GM12878 (cell line): ENCODE results near the gene ASCC1. TPM values are rescaled to one million over a fixed set of nuclear protein-coding genes. Genes with fewer than 3 reads are reported as not detected.
A peak's percentile ranks its signal among the peaks of the same experiment; 100 is the strongest.

Experiments
- ASH2L ChIP-seq: fragments of 300-600, 200-600 bp; sonication (generic); IDR thresholded peaks from 2 replicates; pipeline ENCODE4 v1.6.1; 2017; ENCODE audit warnings: low read depth, mild to moderate bottlenecking, borderline replicate concordance
- ESRRA ChIP-seq: IDR thresholded peaks from 2 replicates; pipeline ENCODE4 v1.6.1; 2012; ENCODE audit warnings: mild to moderate bottlenecking, low read length, improper control_type of control experiment
- FOS ChIP-seq: IDR thresholded peaks from 3 replicates; pipeline ENCODE4 v1.6.1; 2011; ENCODE audit warnings: borderline replicate concordance; ENCODE audit not compliant: insufficient read length; ENCODE audit errors: extremely low read depth
- GABPA ChIP-seq: IDR thresholded peaks from 2 replicates; pipeline ENCODE4 v1.6.1; 2014; ENCODE audit warnings: antibody characterized with exemption, low read depth, mild to moderate bottlenecking, inconsistent platforms
- HDGF ChIP-seq: fragments of 450-650 bp; IDR thresholded peaks from 2 replicates; pipeline ENCODE4 v1.6.1; 2016; ENCODE audit warnings: antibody characterized with exemption
- NFIC ChIP-seq: IDR thresholded peaks from 2 replicates; pipeline ENCODE4 v1.6.1; 2012; ENCODE audit warnings: low read depth, mild to moderate bottlenecking, inconsistent platforms, low read length, moderate library complexity
- NR2C1 ChIP-seq: fragments of 450-650 bp; IDR thresholded peaks from 2 replicates; pipeline ENCODE4 v1.6.1; 2017; ENCODE audit warnings: antibody characterized with exemption, mild to moderate bottlenecking, moderate library complexity
- NR2C2 ChIP-seq: IDR thresholded peaks from 2 replicates; pipeline ENCODE4 v1.6.1; 2011; ENCODE audit warnings: borderline replicate concordance, low read depth; ENCODE audit not compliant: control insufficient read depth, insufficient read length
- PAX5 ChIP-seq: IDR thresholded peaks from 2 replicates; pipeline ENCODE4 v1.6.1; 2011; ENCODE audit warnings: low read depth, low read length, borderline replicate concordance
- RCOR1 ChIP-seq: conservative IDR thresholded peaks from 2 replicates; pipeline ENCODE4 v1.6.1; 2012; ENCODE audit warnings: low read depth, low read length, improper control_type of control experiment
- RELB ChIP-seq: fragments of 450-650 bp; IDR thresholded peaks from 2 replicates; pipeline ENCODE4 v1.6.1; 2017; ENCODE audit warnings: low read depth, mild to moderate bottlenecking, moderate library complexity
- SIN3A ChIP-seq: IDR thresholded peaks from 2 replicates; pipeline ENCODE4 v1.6.1; 2012; ENCODE audit warnings: low read depth, low read length, improper control_type of control experiment
- SMARCA5 ChIP-seq: fragments of 450-650 bp; IDR thresholded peaks from 2 replicates; pipeline ENCODE4 v1.6.1; 2017; ENCODE audit warnings: mild to moderate bottlenecking
- TBL1XR1 ChIP-seq: IDR thresholded peaks from 2 replicates; pipeline ENCODE4 v1.6.1; 2012; ENCODE audit warnings: low read depth, low read length, improper control_type of control experiment
- TCF7 ChIP-seq: IDR thresholded peaks from 2 replicates; pipeline ENCODE4 v1.6.1; 2014; ENCODE audit warnings: antibody characterized with exemption, borderline replicate concordance
- USF2 ChIP-seq: IDR thresholded peaks from 2 replicates; pipeline ENCODE4 v1.6.1; 2011; ENCODE audit warnings: low read depth, low read length, improper control_type of control experiment, borderline replicate concordance
- ZNF384 ChIP-seq: IDR thresholded peaks from 2 replicates; pipeline ENCODE4 v1.6.1; 2012; ENCODE audit warnings: low read depth, mild to moderate bottlenecking, low read length, improper control_type of control experiment, borderline replicate concordance
- ZSCAN29 ChIP-seq: fragments of 450-650 bp; IDR thresholded peaks from 2 replicates; pipeline ENCODE4 v1.6.1; 2017; ENCODE audit warnings: mild to moderate bottlenecking, moderate library complexity
- ZZZ3 ChIP-seq: IDR thresholded peaks from 2 replicates; pipeline ENCODE4 v1.6.1; 2011; ENCODE audit warnings: low read depth; ENCODE audit not compliant: control insufficient read depth, insufficient read length
- polyA plus RNA-seq, 11 experiments: library from polyadenylated mRNA; depleted of rRNA in 4 of 11; unstranded in 6 of 11; stranded (reverse) in 5 of 11; fragments of >200 nt; fragmentation: Nextera tagmentation in 4 of 11; fragmentation: Illumina TruSeq in 1 of 11; extraction: Ambion mirVana in 4 of 11; extraction: Trizol in 1 of 11; gene quantifications; 1 replicate in 1 of 11; 2 replicates in 10 of 11; pipeline versions ENCODE4 v1.2.1 to v1.2.3, GENCODE V29; 2011 to 2016; ENCODE audit warnings: inconsistent platforms in 2 of 11, missing spikeins in 2 of 11, low read depth in 1 of 11
- total RNA-seq, 4 experiments: library from RNA; depleted of rRNA in 3 of 4; stranded (reverse); fragments of >200 nt in 3 of 4; fragmentation: Illumina TruSeq in 1 of 4; extraction: Trizol in 1 of 4; gene quantifications; 2 replicates each; pipeline versions ENCODE4 v1.2.1 to v1.2.3, GENCODE V29; 2013 to 2021
- TF ChIP-seq, protein P1 (sequence below), 3 experiments: IDR thresholded peaks in 2 of 3; conservative IDR thresholded peaks in 1 of 3; 2 replicates each; pipeline ENCODE4 v1.5.1; 2011; ENCODE audit warnings: low read depth in 3 of 3, low read length in 3 of 3, mild to moderate bottlenecking in 3 of 3, control low read depth in 2 of 3, moderate library complexity in 2 of 3, inconsistent platforms in 1 of 3, mixed read lengths in 1 of 3; ENCODE audit not compliant: control insufficient read depth in 2 of 3, insufficient read depth in 1 of 3; ENCODE audit errors: extremely low read depth in 1 of 3
- TF ChIP-seq, protein P2 (sequence below): IDR thresholded peaks from 2 replicates; pipeline ENCODE4 v1.6.1; 2011; ENCODE audit warnings: low read depth, mild to moderate bottlenecking, low read length, moderate library complexity, borderline replicate concordance; ENCODE audit errors: extremely low read depth
- TF ChIP-seq, protein P3 (sequence below): fragments of 450-650 bp; IDR thresholded peaks from 2 replicates; pipeline ENCODE4 v1.6.1; 2017; ENCODE audit warnings: mild to moderate bottlenecking, moderate library complexity

The ASCC1 gene
- total and polyA plus RNA-seq, 10 of the 15 experiments (the other 5 are each of a cell fraction or from before 2014, with no cell fraction given): 23.3 to 80.6 (median 42.8) TPM

DNA sequence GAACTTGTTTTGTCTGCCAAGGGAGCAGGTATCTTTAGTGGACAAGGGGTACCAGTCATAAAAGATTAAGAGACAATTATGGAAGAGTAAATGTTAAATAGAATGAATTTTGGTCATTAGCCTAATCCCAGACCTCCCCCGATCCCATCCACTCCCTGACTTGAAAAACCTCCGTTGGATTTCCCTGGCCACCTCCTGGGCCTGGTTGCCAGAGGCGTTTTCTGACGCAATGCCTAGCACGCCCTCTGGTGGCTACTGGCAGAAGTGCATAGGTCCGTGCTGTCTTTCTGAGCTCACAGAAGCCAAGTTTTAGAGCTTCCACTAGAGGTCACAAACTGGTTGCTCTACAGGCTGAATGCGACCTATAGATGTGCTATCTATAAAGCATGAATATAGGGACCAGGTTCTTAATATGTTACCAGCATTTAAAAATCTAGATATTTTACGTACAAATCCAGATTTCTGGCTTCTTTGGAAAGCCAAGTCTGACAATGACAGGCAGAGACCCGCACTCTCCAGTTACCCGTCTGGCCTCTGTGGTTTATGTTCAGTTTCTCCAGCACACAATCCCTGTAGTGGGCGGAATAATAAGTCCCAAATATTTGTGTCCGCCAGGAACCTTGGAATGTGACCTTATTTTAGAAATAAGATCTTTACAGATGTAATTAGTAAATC lies 167.5 kb downstream of the ASCC1 start (continued):
- TF ChIP-seq, protein P1, sequence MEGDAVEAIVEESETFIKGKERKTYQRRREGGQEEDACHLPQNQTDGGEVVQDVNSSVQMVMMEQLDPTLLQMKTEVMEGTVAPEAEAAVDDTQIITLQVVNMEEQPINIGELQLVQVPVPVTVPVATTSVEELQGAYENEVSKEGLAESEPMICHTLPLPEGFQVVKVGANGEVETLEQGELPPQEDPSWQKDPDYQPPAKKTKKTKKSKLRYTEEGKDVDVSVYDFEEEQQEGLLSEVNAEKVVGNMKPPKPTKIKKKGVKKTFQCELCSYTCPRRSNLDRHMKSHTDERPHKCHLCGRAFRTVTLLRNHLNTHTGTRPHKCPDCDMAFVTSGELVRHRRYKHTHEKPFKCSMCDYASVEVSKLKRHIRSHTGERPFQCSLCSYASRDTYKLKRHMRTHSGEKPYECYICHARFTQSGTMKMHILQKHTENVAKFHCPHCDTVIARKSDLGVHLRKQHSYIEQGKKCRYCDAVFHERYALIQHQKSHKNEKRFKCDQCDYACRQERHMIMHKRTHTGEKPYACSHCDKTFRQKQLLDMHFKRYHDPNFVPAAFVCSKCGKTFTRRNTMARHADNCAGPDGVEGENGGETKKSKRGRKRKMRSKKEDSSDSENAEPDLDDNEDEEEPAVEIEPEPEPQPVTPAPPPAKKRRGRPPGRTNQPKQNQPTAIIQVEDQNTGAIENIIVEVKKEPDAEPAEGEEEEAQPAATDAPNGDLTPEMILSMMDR (IDR thresholded peaks at IDR 0.05 in 2 of 3, conservative IDR thresholded peaks at IDR 0.05 in 1 of 3; ENCODE audit: control insufficient read depth in 2 of 3, extremely low read depth in 1 of 3, insufficient read depth in 1 of 3, low read depth in 3 of 3, low read length in 3 of 3): peak; percentile 99 to 100 (median 99); a peak in 5 of 6 replicates
- TF ChIP-seq PAX5: no peak
- no peak for TF ChIP-seq NR2C1
- no peak for TF ChIP-seq TBL1XR1
- no peak for TF ChIP-seq ASH2L
- no peak for TF ChIP-seq ZNF384
- TF ChIP-seq TCF7: no peak
- TF ChIP-seq SIN3A: no peak
- TF ChIP-seq HDGF: no peak
- no peak for TF ChIP-seq FOS
- no peak for TF ChIP-seq USF2
- TF ChIP-seq NR2C2: no peak
- peak; percentile 67; the same call in 1 of the 2 replicates for TF ChIP-seq SMARCA5
- TF ChIP-seq GABPA: no peak
- no peak for TF ChIP-seq ZZZ3
- TF ChIP-seq, protein P2, sequence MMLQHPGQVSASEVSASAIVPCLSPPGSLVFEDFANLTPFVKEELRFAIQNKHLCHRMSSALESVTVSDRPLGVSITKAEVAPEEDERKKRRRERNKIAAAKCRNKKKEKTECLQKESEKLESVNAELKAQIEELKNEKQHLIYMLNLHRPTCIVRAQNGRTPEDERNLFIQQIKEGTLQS: no peak
- TF ChIP-seq, protein P3, sequence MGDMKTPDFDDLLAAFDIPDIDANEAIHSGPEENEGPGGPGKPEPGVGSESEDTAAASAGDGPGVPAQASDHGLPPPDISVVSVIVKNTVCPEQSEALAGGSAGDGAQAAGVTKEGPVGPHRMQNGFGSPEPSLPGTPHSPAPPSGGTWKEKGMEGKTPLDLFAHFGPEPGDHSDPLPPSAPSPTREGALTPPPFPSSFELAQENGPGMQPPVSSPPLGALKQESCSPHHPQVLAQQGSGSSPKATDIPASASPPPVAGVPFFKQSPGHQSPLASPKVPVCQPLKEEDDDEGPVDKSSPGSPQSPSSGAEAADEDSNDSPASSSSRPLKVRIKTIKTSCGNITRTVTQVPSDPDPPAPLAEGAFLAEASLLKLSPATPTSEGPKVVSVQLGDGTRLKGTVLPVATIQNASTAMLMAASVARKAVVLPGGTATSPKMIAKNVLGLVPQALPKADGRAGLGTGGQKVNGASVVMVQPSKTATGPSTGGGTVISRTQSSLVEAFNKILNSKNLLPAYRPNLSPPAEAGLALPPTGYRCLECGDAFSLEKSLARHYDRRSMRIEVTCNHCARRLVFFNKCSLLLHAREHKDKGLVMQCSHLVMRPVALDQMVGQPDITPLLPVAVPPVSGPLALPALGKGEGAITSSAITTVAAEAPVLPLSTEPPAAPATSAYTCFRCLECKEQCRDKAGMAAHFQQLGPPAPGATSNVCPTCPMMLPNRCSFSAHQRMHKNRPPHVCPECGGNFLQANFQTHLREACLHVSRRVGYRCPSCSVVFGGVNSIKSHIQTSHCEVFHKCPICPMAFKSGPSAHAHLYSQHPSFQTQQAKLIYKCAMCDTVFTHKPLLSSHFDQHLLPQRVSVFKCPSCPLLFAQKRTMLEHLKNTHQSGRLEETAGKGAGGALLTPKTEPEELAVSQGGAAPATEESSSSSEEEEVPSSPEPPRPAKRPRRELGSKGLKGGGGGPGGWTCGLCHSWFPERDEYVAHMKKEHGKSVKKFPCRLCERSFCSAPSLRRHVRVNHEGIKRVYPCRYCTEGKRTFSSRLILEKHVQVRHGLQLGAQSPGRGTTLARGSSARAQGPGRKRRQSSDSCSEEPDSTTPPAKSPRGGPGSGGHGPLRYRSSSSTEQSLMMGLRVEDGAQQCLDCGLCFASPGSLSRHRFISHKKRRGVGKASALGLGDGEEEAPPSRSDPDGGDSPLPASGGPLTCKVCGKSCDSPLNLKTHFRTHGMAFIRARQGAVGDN: no peak
- TF ChIP-seq ESRRA: no peak
- TF ChIP-seq ZSCAN29: no peak
- TF ChIP-seq NFIC: no peak
- TF ChIP-seq RCOR1: no peak
- peak; percentile 21; the same call in 1 of the 2 replicates for TF ChIP-seq RELB
